ENCODE data around the gene INPP5K. TPM values are rescaled to one million over a fixed set of nuclear protein-coding genes. Genes with fewer than 3 reads are reported as not detected.

Gene INPP5K
- polyA plus RNA-seq, 1 donor from 2014 or later = 35.8 TPM

DNA sequence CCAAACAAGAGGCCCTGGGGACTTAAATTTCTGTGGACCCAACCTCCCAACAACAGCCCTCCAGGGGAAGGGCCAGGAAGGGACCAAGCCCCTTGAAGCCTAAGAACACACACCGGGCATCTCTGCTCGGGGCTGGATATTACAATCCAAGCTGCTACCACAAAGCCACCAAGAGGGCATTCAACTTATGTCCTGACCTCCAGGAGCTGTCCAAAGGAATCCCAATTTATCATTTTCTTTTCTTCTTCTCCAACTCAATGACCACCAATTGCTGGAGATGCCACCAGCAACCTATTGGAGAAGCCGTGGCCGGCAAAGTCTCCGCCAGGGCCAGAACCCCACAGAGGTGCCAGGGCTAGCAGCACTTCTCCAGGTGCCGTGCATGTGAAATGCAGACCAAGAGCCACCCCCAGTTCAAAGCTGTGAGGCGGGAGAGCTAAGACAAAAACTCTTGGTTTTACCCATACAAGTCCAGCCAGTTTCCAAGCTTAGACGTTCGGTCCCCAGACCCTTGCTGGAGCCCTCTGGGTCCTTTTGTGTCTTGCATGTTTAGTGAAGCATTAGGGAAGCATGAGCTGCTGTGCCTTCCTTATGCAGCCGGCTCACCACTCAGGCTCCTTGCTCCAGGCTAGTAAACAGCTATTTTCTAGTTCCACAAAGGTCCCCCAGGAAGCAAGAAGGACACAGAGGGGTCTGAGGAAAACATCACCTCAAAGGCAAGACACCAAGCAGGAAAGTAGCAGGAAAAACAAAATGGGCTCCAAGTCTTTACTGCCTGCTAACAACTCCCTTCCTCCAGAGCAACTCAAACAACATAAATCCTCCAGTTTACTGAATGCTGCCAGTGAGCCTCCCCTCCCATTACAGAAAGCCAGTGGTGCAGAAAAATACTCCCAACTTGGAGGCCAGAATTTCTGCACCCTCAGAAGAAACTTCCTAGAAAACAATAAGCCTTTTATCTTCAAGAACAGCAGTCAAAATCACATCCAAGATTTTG is 42.9 kb upstream of the INPP5K start:
- Histone ChIP-seq H3K79me2 (replicated peaks; ENCODE audit: insufficient read depth, low read length) (peaks cover 29% of the 10 kb centered on the region), H3K27ac (ENCODE audit: low read length) (no peak overlapping the region)

DNA sequence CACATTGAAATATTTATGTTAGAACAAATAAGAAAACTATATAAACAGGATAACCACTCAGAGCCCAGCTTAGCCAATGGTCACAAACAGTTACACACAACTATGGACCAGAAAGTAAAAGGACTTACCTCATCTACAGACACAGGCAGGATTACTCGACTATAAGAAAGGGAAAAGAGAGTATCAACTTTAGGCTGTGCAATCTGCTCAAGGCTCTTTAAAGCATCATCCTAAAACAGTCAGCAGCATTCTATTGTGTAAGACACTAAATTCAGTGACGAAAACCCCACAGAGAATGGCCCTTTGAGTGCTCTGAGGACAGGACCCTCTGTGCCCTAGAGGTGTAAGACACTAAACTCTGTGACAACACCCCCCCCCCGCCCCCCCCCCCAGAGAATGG is 42.0 kb upstream of the INPP5K start:
- TF ChIP-seq MXI1 (conservative IDR thresholded peaks at IDR 0.05; ENCODE audit: poor library complexity, severe bottlenecking) (no peak), EZH2 (IDR thresholded peaks at IDR 0.05; ENCODE audit: borderline replicate concordance, insufficient read depth, low read length, poor library complexity, severe bottlenecking) (no peak), SMC3 (conservative IDR thresholded peaks at IDR 0.05; ENCODE audit: poor library complexity) (no peak), POLR2AphosphoS5 (IDR thresholded peaks at IDR 0.05) (no peak)
- TF ChIP-seq, protein P1, sequence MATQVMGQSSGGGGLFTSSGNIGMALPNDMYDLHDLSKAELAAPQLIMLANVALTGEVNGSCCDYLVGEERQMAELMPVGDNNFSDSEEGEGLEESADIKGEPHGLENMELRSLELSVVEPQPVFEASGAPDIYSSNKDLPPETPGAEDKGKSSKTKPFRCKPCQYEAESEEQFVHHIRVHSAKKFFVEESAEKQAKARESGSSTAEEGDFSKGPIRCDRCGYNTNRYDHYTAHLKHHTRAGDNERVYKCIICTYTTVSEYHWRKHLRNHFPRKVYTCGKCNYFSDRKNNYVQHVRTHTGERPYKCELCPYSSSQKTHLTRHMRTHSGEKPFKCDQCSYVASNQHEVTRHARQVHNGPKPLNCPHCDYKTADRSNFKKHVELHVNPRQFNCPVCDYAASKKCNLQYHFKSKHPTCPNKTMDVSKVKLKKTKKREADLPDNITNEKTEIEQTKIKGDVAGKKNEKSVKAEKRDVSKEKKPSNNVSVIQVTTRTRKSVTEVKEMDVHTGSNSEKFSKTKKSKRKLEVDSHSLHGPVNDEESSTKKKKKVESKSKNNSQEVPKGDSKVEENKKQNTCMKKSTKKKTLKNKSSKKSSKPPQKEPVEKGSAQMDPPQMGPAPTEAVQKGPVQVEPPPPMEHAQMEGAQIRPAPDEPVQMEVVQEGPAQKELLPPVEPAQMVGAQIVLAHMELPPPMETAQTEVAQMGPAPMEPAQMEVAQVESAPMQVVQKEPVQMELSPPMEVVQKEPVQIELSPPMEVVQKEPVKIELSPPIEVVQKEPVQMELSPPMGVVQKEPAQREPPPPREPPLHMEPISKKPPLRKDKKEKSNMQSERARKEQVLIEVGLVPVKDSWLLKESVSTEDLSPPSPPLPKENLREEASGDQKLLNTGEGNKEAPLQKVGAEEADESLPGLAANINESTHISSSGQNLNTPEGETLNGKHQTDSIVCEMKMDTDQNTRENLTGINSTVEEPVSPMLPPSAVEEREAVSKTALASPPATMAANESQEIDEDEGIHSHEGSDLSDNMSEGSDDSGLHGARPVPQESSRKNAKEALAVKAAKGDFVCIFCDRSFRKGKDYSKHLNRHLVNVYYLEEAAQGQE (IDR thresholded peaks at IDR 0.05; ENCODE audit: borderline replicate concordance) = no peak
- no peak overlapping the region for H3K9ac ChIP-seq (ENCODE audit: low read length)
- no peaks in the 10 kb centered on the region for H3K9me3 ChIP-seq (ENCODE audit: low read length)
- H3K27ac ChIP-seq (ENCODE audit: low read length) = no peak overlapping the region
- no peaks in the 10 kb centered on the region for H3K9me2 ChIP-seq (ENCODE audit: insufficient read depth, low read length)
- no peaks in the 10 kb centered on the region for H3F3A ChIP-seq (ENCODE audit: insufficient read depth, low read length, poor library complexity, severe bottlenecking)
- H3K27me3 ChIP-seq (ENCODE audit: insufficient read depth, low read depth, low read length) = no peaks in the 10 kb centered on the region
- peaks cover 8% of the 10 kb centered on the region for H4K20me1 ChIP-seq (ENCODE audit: insufficient read depth)
- H2AFZ ChIP-seq (ENCODE audit: low read depth, low read length) = no peak overlapping the region
- no peak overlapping the region for H3K4me3 ChIP-seq (ENCODE audit: low read length)
- peaks cover 29% of the 10 kb centered on the region for H3K79me2 ChIP-seq (replicated peaks; ENCODE audit: insufficient read depth, low read length)
- no peak overlapping the region for H3K4me2 ChIP-seq (ENCODE audit: low read length)
- H3K36me3 ChIP-seq (ENCODE audit: insufficient read depth, low read length) = no peaks in the 10 kb centered on the region

More for the DNA sequence above, 42.9 kb upstream of the INPP5K start:
- no peak overlapping the region for H3K4me3 ChIP-seq (ENCODE audit: low read length)
- peaks cover 8% of the 10 kb centered on the region for H4K20me1 ChIP-seq (ENCODE audit: insufficient read depth)
- no peaks in the 10 kb centered on the region for H3K36me3 ChIP-seq (ENCODE audit: insufficient read depth, low read length)
- no peaks in the 10 kb centered on the region for H3K27me3 ChIP-seq (ENCODE audit: insufficient read depth, low read depth, low read length)
- TF ChIP-seq SMC3 (conservative IDR thresholded peaks at IDR 0.05; ENCODE audit: poor library complexity) (no peak), MXI1 (conservative IDR thresholded peaks at IDR 0.05; ENCODE audit: poor library complexity, severe bottlenecking) (no peak), POLR2AphosphoS5 (IDR thresholded peaks at IDR 0.05) (no peak), EP300 (conservative IDR thresholded peaks at IDR 0.05; ENCODE audit: poor library complexity, severe bottlenecking) (no peak), RAD21 (conservative IDR thresholded peaks at IDR 0.05) (no peak), EZH2 (IDR thresholded peaks at IDR 0.05; ENCODE audit: borderline replicate concordance, insufficient read depth, low read length, poor library complexity, severe bottlenecking) (no peak), TAF1 (IDR thresholded peaks at IDR 0.05; ENCODE audit: low read depth) (no peak)
- TF ChIP-seq, protein P2, sequence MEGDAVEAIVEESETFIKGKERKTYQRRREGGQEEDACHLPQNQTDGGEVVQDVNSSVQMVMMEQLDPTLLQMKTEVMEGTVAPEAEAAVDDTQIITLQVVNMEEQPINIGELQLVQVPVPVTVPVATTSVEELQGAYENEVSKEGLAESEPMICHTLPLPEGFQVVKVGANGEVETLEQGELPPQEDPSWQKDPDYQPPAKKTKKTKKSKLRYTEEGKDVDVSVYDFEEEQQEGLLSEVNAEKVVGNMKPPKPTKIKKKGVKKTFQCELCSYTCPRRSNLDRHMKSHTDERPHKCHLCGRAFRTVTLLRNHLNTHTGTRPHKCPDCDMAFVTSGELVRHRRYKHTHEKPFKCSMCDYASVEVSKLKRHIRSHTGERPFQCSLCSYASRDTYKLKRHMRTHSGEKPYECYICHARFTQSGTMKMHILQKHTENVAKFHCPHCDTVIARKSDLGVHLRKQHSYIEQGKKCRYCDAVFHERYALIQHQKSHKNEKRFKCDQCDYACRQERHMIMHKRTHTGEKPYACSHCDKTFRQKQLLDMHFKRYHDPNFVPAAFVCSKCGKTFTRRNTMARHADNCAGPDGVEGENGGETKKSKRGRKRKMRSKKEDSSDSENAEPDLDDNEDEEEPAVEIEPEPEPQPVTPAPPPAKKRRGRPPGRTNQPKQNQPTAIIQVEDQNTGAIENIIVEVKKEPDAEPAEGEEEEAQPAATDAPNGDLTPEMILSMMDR (IDR thresholded peaks at IDR 0.05; ENCODE audit: poor library complexity, severe bottlenecking) = no peak
- TF ChIP-seq, protein P1 (IDR thresholded peaks at IDR 0.05; ENCODE audit: borderline replicate concordance) = no peak
- H3K9ac ChIP-seq (ENCODE audit: low read length) = no peak overlapping the region
- H3K4me2 ChIP-seq (ENCODE audit: low read length) = no peak overlapping the region
- H3F3A ChIP-seq (ENCODE audit: insufficient read depth, low read length, poor library complexity, severe bottlenecking) = no peaks in the 10 kb centered on the region
- no peak overlapping the region for H2AFZ ChIP-seq (ENCODE audit: low read depth, low read length)
- no peaks in the 10 kb centered on the region for H3K9me2 ChIP-seq (ENCODE audit: insufficient read depth, low read length)
- H3K9me3 ChIP-seq (ENCODE audit: low read length) = no peaks in the 10 kb centered on the region

Measured in neural cell (in vitro differentiated cells).